Measurements from ENCODE around the gene TRPM2.
A peak's percentile ranks its signal among the peaks of the same experiment; 100 is the strongest.

DNA sequence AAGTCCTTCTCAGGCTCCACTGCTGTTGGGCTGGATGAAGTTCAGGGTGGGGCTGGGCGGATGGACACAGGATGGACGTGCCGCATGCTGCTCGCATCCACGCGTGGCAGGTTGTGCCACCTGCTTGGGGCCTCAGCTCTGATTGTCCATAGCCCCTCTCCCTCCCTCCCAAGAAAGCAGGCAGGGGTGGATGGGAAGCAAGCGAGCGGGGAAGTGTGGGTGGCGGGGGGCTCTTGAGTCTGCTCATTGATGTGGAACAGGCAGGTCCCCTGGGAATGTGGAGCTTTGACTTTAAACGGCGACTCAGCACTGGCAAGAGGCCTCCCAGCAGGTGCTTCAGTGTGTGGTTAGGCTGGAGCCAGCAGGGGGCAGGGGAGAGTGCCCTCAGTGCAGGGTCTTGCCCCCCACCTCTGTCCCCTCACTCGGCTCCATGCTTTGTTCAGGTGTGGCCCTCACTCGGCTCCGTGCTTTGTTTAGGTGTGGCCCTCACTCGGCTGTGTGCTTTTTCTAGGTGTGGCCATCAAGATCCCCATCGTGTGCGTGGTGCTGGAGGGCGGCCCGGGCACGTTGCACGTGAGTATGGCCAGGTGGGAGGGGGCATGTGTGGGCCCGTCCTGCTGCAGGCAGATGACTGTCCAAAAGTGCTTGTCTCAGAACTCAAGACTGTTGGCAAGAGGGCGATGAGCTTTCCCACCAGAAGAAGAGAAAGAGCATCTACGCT lies 23.9 kb downstream of the TRPM2 start:
- TF ChIP-seq, protein P1, sequence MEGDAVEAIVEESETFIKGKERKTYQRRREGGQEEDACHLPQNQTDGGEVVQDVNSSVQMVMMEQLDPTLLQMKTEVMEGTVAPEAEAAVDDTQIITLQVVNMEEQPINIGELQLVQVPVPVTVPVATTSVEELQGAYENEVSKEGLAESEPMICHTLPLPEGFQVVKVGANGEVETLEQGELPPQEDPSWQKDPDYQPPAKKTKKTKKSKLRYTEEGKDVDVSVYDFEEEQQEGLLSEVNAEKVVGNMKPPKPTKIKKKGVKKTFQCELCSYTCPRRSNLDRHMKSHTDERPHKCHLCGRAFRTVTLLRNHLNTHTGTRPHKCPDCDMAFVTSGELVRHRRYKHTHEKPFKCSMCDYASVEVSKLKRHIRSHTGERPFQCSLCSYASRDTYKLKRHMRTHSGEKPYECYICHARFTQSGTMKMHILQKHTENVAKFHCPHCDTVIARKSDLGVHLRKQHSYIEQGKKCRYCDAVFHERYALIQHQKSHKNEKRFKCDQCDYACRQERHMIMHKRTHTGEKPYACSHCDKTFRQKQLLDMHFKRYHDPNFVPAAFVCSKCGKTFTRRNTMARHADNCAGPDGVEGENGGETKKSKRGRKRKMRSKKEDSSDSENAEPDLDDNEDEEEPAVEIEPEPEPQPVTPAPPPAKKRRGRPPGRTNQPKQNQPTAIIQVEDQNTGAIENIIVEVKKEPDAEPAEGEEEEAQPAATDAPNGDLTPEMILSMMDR (IDR thresholded peaks at IDR 0.05 in 2 of 3, conservative IDR thresholded peaks at IDR 0.05 in 1 of 3; ENCODE audit: borderline replicate concordance in 1 of 3, insufficient read depth in 1 of 3, low read depth in 2 of 3, low read length in 2 of 3), result peak in 2 of 3 experiments; percentile 40 to 41; a peak in 3 of 6 replicates
- TF ChIP-seq ZFX (IDR thresholded peaks at IDR 0.05), result no peak
- TF ChIP-seq POLR2A (IDR thresholded peaks at IDR 0.05; ENCODE audit: borderline replicate concordance, extremely low read depth, insufficient read depth, insufficient read length), result no peak
- TF ChIP-seq, protein P2, sequence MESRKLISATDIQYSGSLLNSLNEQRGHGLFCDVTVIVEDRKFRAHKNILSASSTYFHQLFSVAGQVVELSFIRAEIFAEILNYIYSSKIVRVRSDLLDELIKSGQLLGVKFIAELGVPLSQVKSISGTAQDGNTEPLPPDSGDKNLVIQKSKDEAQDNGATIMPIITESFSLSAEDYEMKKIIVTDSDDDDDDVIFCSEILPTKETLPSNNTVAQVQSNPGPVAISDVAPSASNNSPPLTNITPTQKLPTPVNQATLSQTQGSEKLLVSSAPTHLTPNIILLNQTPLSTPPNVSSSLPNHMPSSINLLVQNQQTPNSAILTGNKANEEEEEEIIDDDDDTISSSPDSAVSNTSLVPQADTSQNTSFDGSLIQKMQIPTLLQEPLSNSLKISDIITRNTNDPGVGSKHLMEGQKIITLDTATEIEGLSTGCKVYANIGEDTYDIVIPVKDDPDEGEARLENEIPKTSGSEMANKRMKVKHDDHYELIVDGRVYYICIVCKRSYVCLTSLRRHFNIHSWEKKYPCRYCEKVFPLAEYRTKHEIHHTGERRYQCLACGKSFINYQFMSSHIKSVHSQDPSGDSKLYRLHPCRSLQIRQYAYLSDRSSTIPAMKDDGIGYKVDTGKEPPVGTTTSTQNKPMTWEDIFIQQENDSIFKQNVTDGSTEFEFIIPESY (IDR thresholded peaks at IDR 0.05; ENCODE audit: extremely low read depth, insufficient replicate concordance, low read length), result no peak
- no peak for TF ChIP-seq EZH2phosphoT487 (IDR thresholded peaks at IDR 0.05; ENCODE audit: borderline replicate concordance)
- TF ChIP-seq POLR2AphosphoS5 (IDR thresholded peaks at IDR 0.05; ENCODE audit: low read depth, low read length), result no peak
- TF ChIP-seq EZH2 (IDR thresholded peaks at IDR 0.05), result no peak
- TF ChIP-seq SIN3A (IDR thresholded peaks at IDR 0.05; ENCODE audit: low read depth), result no peak
- TF ChIP-seq, protein P3, sequence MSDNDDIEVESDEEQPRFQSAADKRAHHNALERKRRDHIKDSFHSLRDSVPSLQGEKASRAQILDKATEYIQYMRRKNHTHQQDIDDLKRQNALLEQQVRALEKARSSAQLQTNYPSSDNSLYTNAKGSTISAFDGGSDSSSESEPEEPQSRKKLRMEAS (IDR thresholded peaks at IDR 0.05), result no peak
- no peak for TF ChIP-seq TCF7L2 (IDR thresholded peaks at IDR 0.05; ENCODE audit: borderline replicate concordance, extremely low read depth, insufficient read depth, insufficient read length)
